HepG2 (cell line): ENCODE data around the gene ZCCHC7. TPM values are rescaled to one million over a fixed set of nuclear protein-coding genes. Genes with fewer than 3 reads are reported as not detected.
A peak's percentile ranks its signal among the peaks of the same experiment; 100 is the strongest.

Source experiments
- ATAC-seq: fragments of 200-7000 bp; cut with Tn5 transposase; 3 replicates; pipeline ENCODE4 v1.9.1; 2020; ENCODE audit warnings: mild to moderate bottlenecking, moderate library complexity
- BruUV-seq: library from RNA; stranded (reverse); fragments of 400-500 nt; replicated peaks from 2 replicates; lab custom pipeline; 2021; lab: Mats Ljungman, UMichigan
- CTCF ChIA-PET: fragments of 300-600 bp; formaldehyde crosslinking; extraction: SDS; loops from one replicate; lab custom pipeline; 2021; ENCODE audit warnings: low total read pairs, inconsistent platforms, low intra/inter-chr PET ratio; lab: Yijun Ruan, JAX
- POLR2A ChIA-PET: fragments of 350-600 bp; sonication (Branson Sonifier 250); formaldehyde crosslinking; loops from one replicate; lab custom pipeline; 2020; ENCODE audit warnings: antibody characterized with exemption, inconsistent platforms; lab: Yijun Ruan, JAX
- DNase-seq: peaks from one replicate; pipeline ENCODE4 v3.0.0-alpha.2; 2015; ENCODE audit warnings: low spot score
- FAIRE-seq: peaks from 3 replicates; lab custom pipeline; 2011; peaks lifted over from hg19 to GRCh38; lab: Jason Lieb, UNC
- H2AFZ ChIP-seq: one replicate; pipeline ENCODE4 v1.6.1; 2011; ENCODE audit warnings: low read length, inconsistent platforms
- H3K27ac ChIP-seq: fragments of 300-600 bp; 3 replicates; pipeline ENCODE4 v1.8.0; 2011; ENCODE audit warnings: mixed run types, mild to moderate bottlenecking, mixed read lengths, low read length, inconsistent platforms; ENCODE audit not compliant: insufficient read depth; ENCODE audit errors: extremely low read length
- H3K27me3 ChIP-seq, 2 experiments: fragments of 200-600 bp in 1 of 2; 2 replicates in 1 of 2; 3 replicates in 1 of 2; pipeline versions ENCODE4 v1.6.0 to v1.8.0; 2011; ENCODE audit warnings: low read length in 2 of 2, mild to moderate bottlenecking in 2 of 2, moderate library complexity in 2 of 2, inconsistent platforms in 1 of 2; ENCODE audit not compliant: insufficient read depth in 2 of 2, control insufficient read depth in 1 of 2
- H3K36me3 ChIP-seq, 2 experiments: fragments of 200-600 bp in 1 of 2; replicated peaks in 1 of 2; 2 replicates in 1 of 2; 3 replicates in 1 of 2; pipeline versions ENCODE4 v1.5.1 to v1.8.0; 2011; ENCODE audit warnings: low read length in 2 of 2, inconsistent platforms in 1 of 2; ENCODE audit not compliant: insufficient read depth in 2 of 2, control insufficient read depth in 1 of 2
- H3K4me1 ChIP-seq: 2 replicates; pipeline ENCODE4 v1.5.1; 2012; ENCODE audit warnings: low read length, inconsistent platforms; ENCODE audit not compliant: insufficient read depth
- H3K4me2 ChIP-seq: 2 replicates; pipeline ENCODE4 v1.6.0; 2011; ENCODE audit warnings: low read depth, low read length, inconsistent platforms
- H3K4me3 ChIP-seq, 3 experiments: fragments of 200-600 bp in 1 of 3; sonication (generic), shearing (Covaris generic) in 1 of 3; replicated peaks in 1 of 3; 2 replicates each; pipeline ENCODE4 v1.5.1; 2011 to 2016; ENCODE audit warnings: low read length in 3 of 3, inconsistent platforms in 2 of 3, low read depth in 2 of 3, mild to moderate bottlenecking in 2 of 3, control low read depth in 1 of 3, mixed read lengths in 1 of 3; ENCODE audit not compliant: insufficient read depth in 1 of 3
- H3K79me2 ChIP-seq: one replicate; pipeline ENCODE4 v1.6.1; 2011; ENCODE audit warnings: low read length, inconsistent platforms; ENCODE audit not compliant: insufficient read depth
- H3K9ac ChIP-seq: 2 replicates; pipeline ENCODE4 v1.6.0; 2011; ENCODE audit warnings: mild to moderate bottlenecking, low read depth, low read length, inconsistent platforms; ENCODE audit not compliant: insufficient read depth
- H3K9me3 ChIP-seq: 2 replicates; pipeline ENCODE4 v1.5.1; 2012; ENCODE audit warnings: mild to moderate bottlenecking, low read length
- H4K20me1 ChIP-seq: 2 replicates; pipeline ENCODE4 v1.6.0; 2011; ENCODE audit warnings: inconsistent platforms, mild to moderate bottlenecking, low read length, moderate library complexity; ENCODE audit not compliant: insufficient read depth
- MAFG ChIP-seq: sonication (generic); formaldehyde crosslinking; IDR thresholded peaks from 2 replicates; pipeline ENCODE4 v1.5.1; 2020; ENCODE audit warnings: mild to moderate bottlenecking, missing genetic modification reagents
- ZNF121 ChIP-seq: sonication (generic); formaldehyde crosslinking; IDR thresholded peaks from 2 replicates; pipeline ENCODE4 v1.5.0; 2020; ENCODE audit warnings: mild to moderate bottlenecking, missing genetic modification reagents
- WGBS: methylation state at CpG from one replicate; pipeline ENCODE4 v1.1.6; 2017; ENCODE audit warnings: low lambda C conversion rate; 5-methylcytosine and 5-hydroxymethylcytosine counted together
- in situ Hi-C: cut with HindIII; loops from 2 replicates; pipeline ENCODE4 v1.10.0; 2017; ENCODE audit warnings: low pct_unique_long_range_greater_than_20kb; ENCODE audit not compliant: extremely low pct_ligation_motif_present
- intact Hi-C: fragments of 100-400 bp; cut with micrococcal nuclease; formaldehyde crosslinking; loops from one replicate; pipeline ENCODE4 v1.10.0; 2022; ENCODE audit not compliant: unreplicated experiment
- polyA plus RNA-seq, 8 experiments: library from polyadenylated mRNA; depleted of rRNA in 3 of 8; stranded (reverse) in 7 of 8; unstranded in 1 of 8; fragments of >200 nt; fragmentation: Illumina TruSeq in 4 of 8; extraction: Trizol in 4 of 8; gene quantifications; 2 replicates each; pipeline versions ENCODE4 v1.2.1 to v1.2.3, GENCODE V29; 2011 to 2016; ENCODE audit warnings: low read depth in 4 of 8, missing spikeins in 1 of 8, mixed read lengths in 1 of 8; ENCODE audit not compliant: insufficient read depth in 1 of 8
- total RNA-seq, 5 experiments: library from RNA; depleted of rRNA; stranded (reverse); fragments of >200 nt; fragmentation: Illumina TruSeq; extraction: Trizol; gene quantifications; 2 replicates each; pipeline ENCODE4 v1.2.3, GENCODE V29; 2016; ENCODE audit warnings: low read depth in 1 of 5
- TF ChIP-seq, protein P1 (sequence below): sonication (generic); formaldehyde crosslinking; IDR thresholded peaks from 2 replicates; pipeline ENCODE4 v1.4.0; 2020; ENCODE audit warnings: missing genetic modification reagents, borderline replicate concordance
- TF ChIP-seq, protein P2 (sequence below), 2 experiments: sonication (generic) in 1 of 2; formaldehyde crosslinking in 1 of 2; IDR thresholded peaks; 2 replicates each; pipeline versions ENCODE4 v1.6.1 to v1.9.0; 2014 to 2022; ENCODE audit warnings: antibody characterized with exemption in 1 of 2, borderline replicate concordance in 1 of 2, inconsistent platforms in 1 of 2, low read depth in 1 of 2, missing genetic modification reagents in 1 of 2
- TF ChIP-seq, protein P3 (sequence below): sonication (generic); formaldehyde crosslinking; IDR thresholded peaks from 2 replicates; pipeline ENCODE4 v1.4.0; 2020; ENCODE audit warnings: missing genetic modification reagents

The ZCCHC7 gene
- total and polyA plus RNA-seq, 2 of the 13 experiments (the other 11 are each of a cell fraction or from before 2014, with no cell fraction given) = 13.6 to 19.3 TPM

DNA sequence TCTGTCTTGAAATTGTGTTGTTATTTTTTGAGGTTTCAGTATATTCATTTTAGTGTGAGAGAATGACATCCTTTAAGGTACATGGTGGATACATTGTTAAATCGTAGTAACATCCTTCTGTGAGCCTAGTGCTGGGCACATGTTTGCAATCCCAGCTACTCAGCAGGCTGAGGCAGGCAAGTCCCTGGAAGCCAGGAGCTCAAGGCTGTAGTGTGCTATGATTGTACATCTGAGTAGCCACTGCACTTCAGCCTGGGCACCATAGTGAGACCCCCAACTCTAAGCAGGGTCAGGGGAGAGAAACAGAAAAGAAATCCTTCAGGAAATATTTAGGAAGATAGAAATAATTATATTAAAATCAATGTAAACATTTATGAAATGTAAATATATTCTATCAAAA, 62.3 kb downstream of the ZCCHC7 start:
- ATAC-seq (no peak), FAIRE-seq (no peak), DNase-seq (no peak)
- WGBS = 100% methylated on average over 1 of the region's 1 CpG
- Histone ChIP-seq H3K4me3 (no peak overlapping the region), H3K79me2 (no peaks in the 10 kb centered on the region), H3K36me3 (no peaks in the 10 kb centered on the region), H3K27me3 (no peaks in the 10 kb centered on the region), H4K20me1 (no peaks in the 10 kb centered on the region), H3K9ac (no peak overlapping the region), H3K9me3 (no peaks in the 10 kb centered on the region), H3K4me1 (no peaks in the 10 kb centered on the region), H2AFZ (no peak overlapping the region), H3K4me2 (no peak overlapping the region), H3K27ac (no peak overlapping the region)
- TF ChIP-seq, protein P1, sequence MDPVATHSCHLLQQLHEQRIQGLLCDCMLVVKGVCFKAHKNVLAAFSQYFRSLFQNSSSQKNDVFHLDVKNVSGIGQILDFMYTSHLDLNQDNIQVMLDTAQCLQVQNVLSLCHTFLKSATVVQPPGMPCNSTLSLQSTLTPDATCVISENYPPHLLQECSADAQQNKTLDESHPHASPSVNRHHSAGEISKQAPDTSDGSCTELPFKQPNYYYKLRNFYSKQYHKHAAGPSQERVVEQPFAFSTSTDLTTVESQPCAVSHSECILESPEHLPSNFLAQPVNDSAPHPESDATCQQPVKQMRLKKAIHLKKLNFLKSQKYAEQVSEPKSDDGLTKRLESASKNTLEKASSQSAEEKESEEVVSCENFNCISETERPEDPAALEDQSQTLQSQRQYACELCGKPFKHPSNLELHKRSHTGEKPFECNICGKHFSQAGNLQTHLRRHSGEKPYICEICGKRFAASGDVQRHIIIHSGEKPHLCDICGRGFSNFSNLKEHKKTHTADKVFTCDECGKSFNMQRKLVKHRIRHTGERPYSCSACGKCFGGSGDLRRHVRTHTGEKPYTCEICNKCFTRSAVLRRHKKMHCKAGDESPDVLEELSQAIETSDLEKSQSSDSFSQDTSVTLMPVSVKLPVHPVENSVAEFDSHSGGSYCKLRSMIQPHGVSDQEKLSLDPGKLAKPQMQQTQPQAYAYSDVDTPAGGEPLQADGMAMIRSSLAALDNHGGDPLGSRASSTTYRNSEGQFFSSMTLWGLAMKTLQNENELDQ (CRISPR knock-in tag) = no peak
- TF ChIP-seq, protein P2, sequence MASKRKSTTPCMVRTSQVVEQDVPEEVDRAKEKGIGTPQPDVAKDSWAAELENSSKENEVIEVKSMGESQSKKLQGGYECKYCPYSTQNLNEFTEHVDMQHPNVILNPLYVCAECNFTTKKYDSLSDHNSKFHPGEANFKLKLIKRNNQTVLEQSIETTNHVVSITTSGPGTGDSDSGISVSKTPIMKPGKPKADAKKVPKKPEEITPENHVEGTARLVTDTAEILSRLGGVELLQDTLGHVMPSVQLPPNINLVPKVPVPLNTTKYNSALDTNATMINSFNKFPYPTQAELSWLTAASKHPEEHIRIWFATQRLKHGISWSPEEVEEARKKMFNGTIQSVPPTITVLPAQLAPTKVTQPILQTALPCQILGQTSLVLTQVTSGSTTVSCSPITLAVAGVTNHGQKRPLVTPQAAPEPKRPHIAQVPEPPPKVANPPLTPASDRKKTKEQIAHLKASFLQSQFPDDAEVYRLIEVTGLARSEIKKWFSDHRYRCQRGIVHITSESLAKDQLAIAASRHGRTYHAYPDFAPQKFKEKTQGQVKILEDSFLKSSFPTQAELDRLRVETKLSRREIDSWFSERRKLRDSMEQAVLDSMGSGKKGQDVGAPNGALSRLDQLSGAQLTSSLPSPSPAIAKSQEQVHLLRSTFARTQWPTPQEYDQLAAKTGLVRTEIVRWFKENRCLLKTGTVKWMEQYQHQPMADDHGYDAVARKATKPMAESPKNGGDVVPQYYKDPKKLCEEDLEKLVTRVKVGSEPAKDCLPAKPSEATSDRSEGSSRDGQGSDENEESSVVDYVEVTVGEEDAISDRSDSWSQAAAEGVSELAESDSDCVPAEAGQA (IDR thresholded peaks at IDR 0.05; ENCODE audit: low read depth) = no peak
- TF ChIP-seq, protein P2 (CRISPR knock-in tag; IDR thresholded peaks at IDR 0.05; ENCODE audit: borderline replicate concordance) = no peak
- TF ChIP-seq ZNF121 (CRISPR knock-in tag) = peak; percentile 21; the same call in 1 of the 2 replicates
- TF ChIP-seq, protein P3, sequence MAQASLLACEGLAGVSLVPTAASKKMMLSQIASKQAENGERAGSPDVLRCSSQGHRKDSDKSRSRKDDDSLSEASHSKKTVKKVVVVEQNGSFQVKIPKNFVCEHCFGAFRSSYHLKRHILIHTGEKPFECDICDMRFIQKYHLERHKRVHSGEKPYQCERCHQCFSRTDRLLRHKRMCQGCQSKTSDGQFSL (CRISPR knock-in tag) = no peak
- TF ChIP-seq MAFG (CRISPR knock-in tag) = no peak
- POLR2A ChIA-PET = no interaction called here
- in situ Hi-C loops = no loop called here
- intact Hi-C loops = no loop called here
- CTCF ChIA-PET = no interaction called here
- no TSS peak for BruUV-seq
